ENCODE results near the gene POLD3.
A peak's percentile ranks its signal among the peaks of the same experiment; 100 is the strongest.

DNA sequence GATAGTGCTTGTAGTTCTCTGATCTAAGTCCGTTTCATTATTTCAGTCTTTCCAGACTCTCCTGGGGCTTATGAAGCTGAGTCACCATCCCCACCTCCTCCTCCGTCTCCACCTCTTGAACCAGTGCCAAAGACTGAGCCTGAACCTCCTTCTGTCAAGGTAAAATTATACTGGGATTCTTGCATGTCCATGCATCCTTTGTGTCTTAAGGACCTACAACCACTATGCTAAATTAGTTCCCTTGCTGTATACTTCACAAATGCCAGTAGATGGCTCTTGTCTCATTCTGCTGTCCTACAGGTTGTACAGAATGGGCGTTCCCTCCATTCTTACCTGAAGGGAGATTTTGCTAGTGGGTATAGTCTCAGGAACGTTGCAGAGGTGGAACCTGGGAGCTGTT is 42.2 kb downstream of the POLD3 start:
- TF ChIP-seq, protein P1, sequence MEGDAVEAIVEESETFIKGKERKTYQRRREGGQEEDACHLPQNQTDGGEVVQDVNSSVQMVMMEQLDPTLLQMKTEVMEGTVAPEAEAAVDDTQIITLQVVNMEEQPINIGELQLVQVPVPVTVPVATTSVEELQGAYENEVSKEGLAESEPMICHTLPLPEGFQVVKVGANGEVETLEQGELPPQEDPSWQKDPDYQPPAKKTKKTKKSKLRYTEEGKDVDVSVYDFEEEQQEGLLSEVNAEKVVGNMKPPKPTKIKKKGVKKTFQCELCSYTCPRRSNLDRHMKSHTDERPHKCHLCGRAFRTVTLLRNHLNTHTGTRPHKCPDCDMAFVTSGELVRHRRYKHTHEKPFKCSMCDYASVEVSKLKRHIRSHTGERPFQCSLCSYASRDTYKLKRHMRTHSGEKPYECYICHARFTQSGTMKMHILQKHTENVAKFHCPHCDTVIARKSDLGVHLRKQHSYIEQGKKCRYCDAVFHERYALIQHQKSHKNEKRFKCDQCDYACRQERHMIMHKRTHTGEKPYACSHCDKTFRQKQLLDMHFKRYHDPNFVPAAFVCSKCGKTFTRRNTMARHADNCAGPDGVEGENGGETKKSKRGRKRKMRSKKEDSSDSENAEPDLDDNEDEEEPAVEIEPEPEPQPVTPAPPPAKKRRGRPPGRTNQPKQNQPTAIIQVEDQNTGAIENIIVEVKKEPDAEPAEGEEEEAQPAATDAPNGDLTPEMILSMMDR (IDR thresholded peaks at IDR 0.05): peak in 3 of 6 experiments; percentile 21 to 31 (median 28)
- no peak for TF ChIP-seq POLR2A (IDR thresholded peaks at IDR 0.05)

Data from upper lobe of left lung (tissue), 4 donors.